ENCODE measurements around the gene CDSN.

Gene CDSN

GRCh38 chr6:31131595-31131994 is 11.3 kb upstream of the CDSN start:
- Histone ChIP-seq H3K79me2 (ENCODE audit: low read length) (no peaks in the 10 kb centered on the region), H3K4me3 (ENCODE audit: low read length) (no peak overlapping the region), H2AFZ (ENCODE audit: low read depth, low read length) (no peak overlapping the region), H3K27ac (ENCODE audit: low read length) (no peak overlapping the region), H3K4me2 (ENCODE audit: low read length) (no peak overlapping the region), H4K20me1 (ENCODE audit: insufficient read depth, low read length) (no peaks in the 10 kb centered on the region), H3K36me3 (replicated peaks; ENCODE audit: low read depth, low read length) (no peaks in the 10 kb centered on the region), H3K27me3 (ENCODE audit: low read depth, low read length) (no peaks in the 10 kb centered on the region), H3K9me3 (ENCODE audit: insufficient read depth, low read length) (no peaks in the 10 kb centered on the region), H3K9ac (ENCODE audit: low read length) (no peak overlapping the region), H3K4me1 (ENCODE audit: low read length) (peaks cover 10% of the 10 kb centered on the region)
- TF ChIP-seq EZH2phosphoT487 (IDR thresholded peaks at IDR 0.05; ENCODE audit: low read depth) (no peak), CTCF (IDR thresholded peaks at IDR 0.05; ENCODE audit: low read depth, low read length) (no peak)

GRCh38 chr6:31130751-31131150 is 10.5 kb upstream of the CDSN start:
- H3K4me2 ChIP-seq (ENCODE audit: low read length) = no peak overlapping the region

GRCh38 chr6:31129130-31129529 is 8.9 kb upstream of the CDSN start:
- no peak overlapping the region for H3K27ac ChIP-seq (ENCODE audit: low read length)
- no peak overlapping the region for H2AFZ ChIP-seq (ENCODE audit: low read depth, low read length)
- H3K9ac ChIP-seq (ENCODE audit: low read length) = no peak overlapping the region
- no peak overlapping the region for H3K4me3 ChIP-seq (ENCODE audit: low read length)
- H3K4me2 ChIP-seq (ENCODE audit: low read length) = no peak overlapping the region
- H4K20me1 ChIP-seq (ENCODE audit: insufficient read depth, low read length) = no peaks in the 10 kb centered on the region
- H3K79me2 ChIP-seq (ENCODE audit: low read length) = no peaks in the 10 kb centered on the region
- no peaks in the 10 kb centered on the region for H3K27me3 ChIP-seq (ENCODE audit: low read depth, low read length)
- no peak for TF ChIP-seq CTCF (IDR thresholded peaks at IDR 0.05; ENCODE audit: low read depth, low read length)
- TF ChIP-seq EZH2phosphoT487 (IDR thresholded peaks at IDR 0.05; ENCODE audit: low read depth) = no peak
- H3K4me1 ChIP-seq (ENCODE audit: low read length) = peaks cover 10% of the 10 kb centered on the region
- H3K9me3 ChIP-seq (ENCODE audit: insufficient read depth, low read length) = no peaks in the 10 kb centered on the region
- H3K36me3 ChIP-seq (replicated peaks; ENCODE audit: low read depth, low read length) = no peaks in the 10 kb centered on the region

More at GRCh38 chr6:31130751-31131150, 10.5 kb upstream of the CDSN start:
- Histone ChIP-seq H3K9ac (ENCODE audit: low read length) (no peak overlapping the region), H3K4me3 (ENCODE audit: low read length) (no peak overlapping the region), H4K20me1 (ENCODE audit: insufficient read depth, low read length) (no peaks in the 10 kb centered on the region), H3K79me2 (ENCODE audit: low read length) (no peaks in the 10 kb centered on the region), H3K36me3 (replicated peaks; ENCODE audit: low read depth, low read length) (no peaks in the 10 kb centered on the region), H2AFZ (ENCODE audit: low read depth, low read length) (no peak overlapping the region), H3K27me3 (ENCODE audit: low read depth, low read length) (no peaks in the 10 kb centered on the region), H3K4me1 (ENCODE audit: low read length) (peaks cover 10% of the 10 kb centered on the region), H3K27ac (ENCODE audit: low read length) (no peak overlapping the region), H3K9me3 (ENCODE audit: insufficient read depth, low read length) (no peaks in the 10 kb centered on the region)
- TF ChIP-seq CTCF (IDR thresholded peaks at IDR 0.05; ENCODE audit: low read depth, low read length) = no peak
- no peak for TF ChIP-seq EZH2phosphoT487 (IDR thresholded peaks at IDR 0.05; ENCODE audit: low read depth)

- Histone ChIP-seq H4K20me1 (ENCODE audit: insufficient read depth, low read length) (no peaks in the 10 kb centered on the region), H3K4me1 (ENCODE audit: low read length) (peaks cover 10% of the 10 kb centered on the region), H3K4me2 (ENCODE audit: low read length) (peak overlapping the region; percentile 56), H3K9ac (ENCODE audit: low read length) (no peak overlapping the region), H2AFZ (ENCODE audit: low read depth, low read length) (0 out of 2 replicates have a peak overlapping the region, but pooled peaks have one; percentile 70), H3K4me3 (ENCODE audit: low read length) (0 out of 2 replicates have a peak overlapping the region, but pooled peaks have one; percentile 31), H3K27ac (ENCODE audit: low read length) (no peak overlapping the region), H3K36me3 (replicated peaks; ENCODE audit: low read depth, low read length) (no peaks in the 10 kb centered on the region), H3K9me3 (ENCODE audit: insufficient read depth, low read length) (no peaks in the 10 kb centered on the region), H3K79me2 (ENCODE audit: low read length) (no peaks in the 10 kb centered on the region), H3K27me3 (ENCODE audit: low read depth, low read length) (no peaks in the 10 kb centered on the region)
- TF ChIP-seq EZH2phosphoT487 (IDR thresholded peaks at IDR 0.05; ENCODE audit: low read depth) = no peak
- peak; percentile 56 for TF ChIP-seq CTCF (IDR thresholded peaks at IDR 0.05; ENCODE audit: low read depth, low read length)
Measured at GRCh38 chr6:31128093-31128676, 7.9 kb upstream of the CDSN start.

All from OCI-LY3 (cell line).